GM12864 (cell line): ENCODE measurements around the gene SPSB4.

ENCODE experiments used
- DNase-seq: peaks from one replicate; pipeline ENCODE4 v3.0.0-alpha.2; 2011; ENCODE audit warnings: low read depth
- H3K4me3 ChIP-seq: 2 replicates; pipeline ENCODE4 v1.5.1; 2011; ENCODE audit warnings: mild to moderate bottlenecking, low read depth, low read length, control low read depth
- TF ChIP-seq, protein P1 (sequence below): IDR thresholded peaks from 2 replicates; pipeline ENCODE4 v1.5.1; 2011; ENCODE audit warnings: low read depth, mild to moderate bottlenecking, moderate library complexity, low read length, control low read depth, inconsistent platforms; ENCODE audit errors: missing control alignments

SPSB4 gene

GRCh38 chr3:141100531-141101320 is 49.6 kb downstream of the SPSB4 start:
- TF ChIP-seq, protein P1, sequence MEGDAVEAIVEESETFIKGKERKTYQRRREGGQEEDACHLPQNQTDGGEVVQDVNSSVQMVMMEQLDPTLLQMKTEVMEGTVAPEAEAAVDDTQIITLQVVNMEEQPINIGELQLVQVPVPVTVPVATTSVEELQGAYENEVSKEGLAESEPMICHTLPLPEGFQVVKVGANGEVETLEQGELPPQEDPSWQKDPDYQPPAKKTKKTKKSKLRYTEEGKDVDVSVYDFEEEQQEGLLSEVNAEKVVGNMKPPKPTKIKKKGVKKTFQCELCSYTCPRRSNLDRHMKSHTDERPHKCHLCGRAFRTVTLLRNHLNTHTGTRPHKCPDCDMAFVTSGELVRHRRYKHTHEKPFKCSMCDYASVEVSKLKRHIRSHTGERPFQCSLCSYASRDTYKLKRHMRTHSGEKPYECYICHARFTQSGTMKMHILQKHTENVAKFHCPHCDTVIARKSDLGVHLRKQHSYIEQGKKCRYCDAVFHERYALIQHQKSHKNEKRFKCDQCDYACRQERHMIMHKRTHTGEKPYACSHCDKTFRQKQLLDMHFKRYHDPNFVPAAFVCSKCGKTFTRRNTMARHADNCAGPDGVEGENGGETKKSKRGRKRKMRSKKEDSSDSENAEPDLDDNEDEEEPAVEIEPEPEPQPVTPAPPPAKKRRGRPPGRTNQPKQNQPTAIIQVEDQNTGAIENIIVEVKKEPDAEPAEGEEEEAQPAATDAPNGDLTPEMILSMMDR = no peak
- no peak for DNase-seq
- H3K4me3 ChIP-seq = no peak overlapping the region

DNA sequence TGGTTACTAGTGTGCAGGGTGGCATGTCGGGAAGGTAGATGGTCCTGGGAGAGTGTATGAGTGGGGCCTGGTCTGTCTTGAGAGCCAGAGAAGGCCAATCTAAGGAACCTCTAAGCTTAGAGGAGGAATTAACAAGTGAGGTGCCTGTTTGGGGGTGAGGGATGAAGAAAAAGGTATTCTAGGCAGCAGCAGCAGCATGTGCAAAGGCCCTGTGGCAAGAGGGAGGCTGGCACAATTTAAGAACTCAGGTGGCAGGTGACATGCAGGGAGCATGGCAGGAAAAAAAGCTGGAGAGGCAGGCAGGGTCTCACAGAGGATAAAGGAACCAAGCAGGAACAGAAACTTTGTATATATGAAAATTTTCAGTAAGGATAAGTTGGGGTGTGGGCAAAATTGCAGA is 51.2 kb downstream of the SPSB4 start:
- H3K4me3 ChIP-seq = no peak overlapping the region
- TF ChIP-seq, protein P1 = no peak
- no peak for DNase-seq

- DNase-seq = no peak
- TF ChIP-seq, protein P1 = no peak
- no peak overlapping the region for H3K4me3 ChIP-seq
Observed at GRCh38 chr3:141103067-141103466, 51.9 kb downstream of the SPSB4 start.

GRCh38 chr3:141103503-141103902 is 52.4 kb downstream of the SPSB4 start:
- no peak overlapping the region for H3K4me3 ChIP-seq
- no peak for DNase-seq
- TF ChIP-seq, protein P1 = no peak

DNA sequence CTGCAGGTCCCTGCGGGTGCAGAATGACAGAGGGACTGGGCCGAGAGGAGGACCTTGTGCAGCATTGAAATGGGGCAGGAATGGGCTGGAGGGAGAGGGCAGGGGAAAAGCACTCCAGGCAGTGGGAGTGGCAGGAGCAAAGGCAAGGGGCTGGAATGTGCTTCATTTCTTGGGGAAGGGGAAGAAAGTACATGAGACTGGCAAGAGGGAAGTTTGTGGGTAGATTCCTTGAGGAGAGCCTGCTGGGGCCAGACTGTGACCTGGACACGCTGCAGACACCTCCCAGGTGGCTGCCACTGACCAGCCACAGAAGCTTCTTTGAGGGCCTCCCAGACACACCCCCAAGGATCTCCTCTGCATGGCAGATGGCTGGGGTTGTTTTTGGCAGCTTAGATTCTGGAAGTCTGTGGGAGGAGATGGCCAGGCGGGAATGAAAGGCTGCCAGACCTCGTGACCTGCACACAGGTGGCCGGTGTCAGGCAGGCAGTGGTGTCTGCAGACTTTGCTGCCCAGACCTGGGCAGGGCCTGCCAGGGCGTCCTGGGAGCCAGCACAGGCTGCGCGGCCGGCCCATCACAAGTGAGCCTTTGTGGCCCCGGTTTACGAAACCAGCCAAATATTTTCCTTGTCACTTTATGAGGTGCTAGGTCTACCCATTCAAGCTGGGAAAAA is 53.1 kb downstream of the SPSB4 start:
- DNase-seq = no peak
- no peak overlapping the region for H3K4me3 ChIP-seq
- TF ChIP-seq, protein P1 = no peak

DNA sequence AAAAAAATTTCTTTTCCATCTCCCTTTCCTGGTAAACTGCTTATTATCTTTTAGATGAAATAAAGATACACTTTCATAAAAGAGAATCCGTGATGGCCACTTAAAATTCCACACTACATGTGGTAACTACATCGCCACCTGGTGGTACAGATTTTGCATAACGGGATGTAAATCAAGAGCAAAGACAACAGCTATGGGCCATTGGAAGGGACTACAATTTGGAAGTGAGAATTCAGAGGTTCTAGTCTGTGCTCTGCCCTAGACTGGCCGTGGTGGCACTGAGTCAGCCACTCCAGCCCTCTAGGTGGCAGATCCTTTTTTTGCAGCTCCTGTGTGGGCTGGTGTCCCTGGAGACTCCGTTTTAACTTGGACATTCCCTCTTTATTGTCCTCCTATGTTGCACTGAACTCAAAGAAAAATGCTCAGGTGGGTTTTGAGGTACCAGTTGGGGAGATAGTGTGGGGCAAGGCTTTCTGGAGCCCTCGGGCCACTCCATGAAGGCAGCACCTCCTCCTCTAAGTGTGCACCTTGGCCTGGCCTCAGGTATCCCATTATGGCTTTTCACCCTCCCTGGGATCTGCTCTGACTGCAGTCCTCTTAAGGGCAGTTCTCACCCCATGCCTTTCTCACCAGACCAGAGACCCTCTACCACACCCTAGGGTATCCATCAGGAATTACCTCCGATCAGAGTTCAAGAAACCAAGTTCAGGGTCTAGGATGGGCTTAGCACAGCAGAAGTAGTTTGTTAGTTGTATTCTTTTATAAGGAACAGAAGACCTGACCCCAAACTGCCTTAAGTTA is 54.9 kb downstream of the SPSB4 start:
- TF ChIP-seq, protein P1 = peak; percentile 72
- peak; percentile 55 for DNase-seq
- no peak overlapping the region for H3K4me3 ChIP-seq
